Skin of body (tissue), 2 donors: ENCODE results near the gene KLK7. TPM values are rescaled to one million over a fixed set of nuclear protein-coding genes. Genes with fewer than 3 reads are reported as not detected.

Experiments
- DNase-seq: peaks from one replicate; lab custom pipeline; 2025; lab: John Stamatoyannopoulos, UW
- total RNA-seq: library from RNA; depleted of rRNA; stranded (reverse); fragments of >200 nt; gene quantifications from one replicate; pipeline ENCODE4 v1.2.3, GENCODE V29; 2014

Gene KLK7
- 47.5 TPM for total RNA-seq

- DNase-seq = no peak
These were observed at the start of gene KLK7 for GRCh38 chr19:50983625-50984292. TSS of gene KLK7 (minus strand) at chr19:50983917. CDS start at chr19:50982399, 1,518 bp downstream.

GRCh38 chr19:51031880-51032225 lies 48.1 kb upstream of the KLK7 start:
- no peak for DNase-seq

GRCh38 chr19:51031220-51031879 lies 47.6 kb upstream of the KLK7 start:
- DNase-seq = no peak

- no peak for DNase-seq
These were observed 46.9 kb upstream of the KLK7 start for GRCh38 chr19:51030631-51031030.

- no peak for DNase-seq
These were observed 46.0 kb upstream of the KLK7 start for GRCh38 chr19:51029718-51030117.

GRCh38 chr19:51027873-51028272 lies 44.2 kb upstream of the KLK7 start:
- DNase-seq = no peak

GRCh38 chr19:51027126-51027806 lies 43.5 kb upstream of the KLK7 start:
- no peak for DNase-seq

GRCh38 chr19:51026554-51026831 lies 42.8 kb upstream of the KLK7 start, which contains the start of gene KLK11:
TSS of gene KLK11 (minus strand) at chr19:51026616. CDS start at chr19:51025631, 985 bp downstream.
- no peak for DNase-seq

GRCh38 chr19:51025809-51026553 lies 42.3 kb upstream of the KLK7 start:
- no peak for DNase-seq

- DNase-seq = no peak
These were observed 41.7 kb upstream of the KLK7 start for GRCh38 chr19:51025401-51025800.

GRCh38 chr19:51024924-51025323 lies 41.2 kb upstream of the KLK7 start:
- DNase-seq = no peak

GRCh38 chr19:51023946-51024345 lies 40.2 kb upstream of the KLK7 start:
- no peak for DNase-seq

- no peak for DNase-seq
These were observed 38.8 kb upstream of the KLK7 start for GRCh38 chr19:51022526-51022925.

GRCh38 chr19:51020988-51021651 lies 37.4 kb upstream of the KLK7 start:
- DNase-seq = no peak

GRCh38 chr19:51019544-51019925 lies 35.8 kb upstream of the KLK7 start, which contains the start of gene KLK10:
TSS of gene KLK10 (minus strand) at chr19:51019709. CDS start at chr19:51019130, 579 bp downstream.
- no peak for DNase-seq

- no peak for DNase-seq
These were observed 35.2 kb upstream of the KLK7 start for GRCh38 chr19:51018745-51019543.

GRCh38 chr19:51016798-51017683 lies 33.3 kb upstream of the KLK7 start:
- no peak for DNase-seq

- DNase-seq = no peak
These were observed 32.1 kb upstream of the KLK7 start for GRCh38 chr19:51015691-51016267.

GRCh38 chr19:51014242-51014641 lies 30.5 kb upstream of the KLK7 start:
- no peak for DNase-seq
